Lower leg skin (tissue), 4 donors: ENCODE measurements around the gene IVL. TPM values are rescaled to one million over a fixed set of nuclear protein-coding genes. Genes with fewer than 3 reads are reported as not detected.

Source experiments
- DNase-seq, 2 donors: peaks; one replicate each; pipeline ENCODE4 v3.0.0-alpha.2; 2019; ENCODE audit warnings: low spot score in 2 of 2
- H3K4me3 ChIP-seq: fragments of 200-600 bp; sonication (generic); 2 replicates; pipeline ENCODE4 v1.5.1; 2017; ENCODE audit warnings: mild to moderate bottlenecking, low read depth; ENCODE audit not compliant: poor library complexity, severe bottlenecking
- POLR2A ChIP-seq, 2 donors: fragments of 450-650 bp; IDR thresholded peaks; one replicate each; pipeline ENCODE4 v1.6.1; 2016 to 2017; ENCODE audit warnings: antibody characterized with exemption in 2 of 2, mild to moderate bottlenecking in 1 of 2, moderate library complexity in 1 of 2
- WGBS, 2 donors: methylation state at CpG; one replicate each; pipeline ENCODE4 v1.1.5; 2018; 5-methylcytosine and 5-hydroxymethylcytosine counted together
- intact Hi-C: fragments of 100-400 bp; cut with DNase I; formaldehyde crosslinking; loops from one replicate; pipeline ENCODE4 v1.15.0; 2023; ENCODE audit warnings: low total_unique reads
- total RNA-seq, 4 donors: library from RNA; depleted of rRNA; stranded (reverse); fragments of >200 nt; gene quantifications; one replicate each; pipeline ENCODE4 v1.1.0, GENCODE V29; 2016
- TF ChIP-seq, protein P1 (sequence below), 3 donors: fragments of 450-650 bp; IDR thresholded peaks; one replicate each; pipeline ENCODE4 v1.5.1; 2016; ENCODE audit warnings: antibody characterized with exemption in 3 of 3, mild to moderate bottlenecking in 3 of 3, moderate library complexity in 2 of 3

The IVL gene
- total RNA-seq, 4 donors from 2014 or later, result 162 to 322 (median 207) TPM

DNA sequence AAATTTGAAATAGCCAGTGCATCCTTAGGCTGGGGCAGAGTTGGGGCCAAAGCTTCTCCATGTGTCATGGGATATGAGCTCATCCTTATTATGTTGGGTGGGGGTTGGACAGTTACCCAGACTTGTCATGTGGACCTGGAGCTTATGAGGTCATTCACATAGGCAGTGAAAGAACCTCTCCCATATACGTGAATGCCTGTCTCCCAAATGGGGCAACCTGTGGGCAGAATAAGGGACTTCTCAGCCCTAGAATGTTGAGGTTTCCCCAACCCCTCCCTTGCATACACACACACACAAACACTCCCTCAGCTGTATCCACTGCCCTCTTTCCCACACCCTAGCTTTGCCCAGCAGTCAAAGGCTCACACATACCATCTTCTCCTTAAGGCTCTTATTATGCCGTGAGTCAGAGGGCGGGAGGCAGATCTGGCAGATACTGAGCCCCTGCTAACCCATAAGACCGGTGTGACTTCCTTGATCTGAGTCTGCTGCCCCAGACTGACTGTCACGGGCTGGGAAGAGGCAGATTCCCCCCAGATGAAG, 2.3 kb upstream of the IVL start:
- intact Hi-C loops, result no loop called here
- 20 to 27% methylated on average over 5 of the region's 5 CpGs for WGBS, 2 donors
- peak; percentile 47 to 79 for DNase-seq
- no peak overlapping the region for H3K4me3 ChIP-seq
- no peak for TF ChIP-seq POLR2A (IDR thresholded peaks at IDR 0.05)
- TF ChIP-seq, protein P1, sequence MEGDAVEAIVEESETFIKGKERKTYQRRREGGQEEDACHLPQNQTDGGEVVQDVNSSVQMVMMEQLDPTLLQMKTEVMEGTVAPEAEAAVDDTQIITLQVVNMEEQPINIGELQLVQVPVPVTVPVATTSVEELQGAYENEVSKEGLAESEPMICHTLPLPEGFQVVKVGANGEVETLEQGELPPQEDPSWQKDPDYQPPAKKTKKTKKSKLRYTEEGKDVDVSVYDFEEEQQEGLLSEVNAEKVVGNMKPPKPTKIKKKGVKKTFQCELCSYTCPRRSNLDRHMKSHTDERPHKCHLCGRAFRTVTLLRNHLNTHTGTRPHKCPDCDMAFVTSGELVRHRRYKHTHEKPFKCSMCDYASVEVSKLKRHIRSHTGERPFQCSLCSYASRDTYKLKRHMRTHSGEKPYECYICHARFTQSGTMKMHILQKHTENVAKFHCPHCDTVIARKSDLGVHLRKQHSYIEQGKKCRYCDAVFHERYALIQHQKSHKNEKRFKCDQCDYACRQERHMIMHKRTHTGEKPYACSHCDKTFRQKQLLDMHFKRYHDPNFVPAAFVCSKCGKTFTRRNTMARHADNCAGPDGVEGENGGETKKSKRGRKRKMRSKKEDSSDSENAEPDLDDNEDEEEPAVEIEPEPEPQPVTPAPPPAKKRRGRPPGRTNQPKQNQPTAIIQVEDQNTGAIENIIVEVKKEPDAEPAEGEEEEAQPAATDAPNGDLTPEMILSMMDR (IDR thresholded peaks at IDR 0.05), result no peak

DNA sequence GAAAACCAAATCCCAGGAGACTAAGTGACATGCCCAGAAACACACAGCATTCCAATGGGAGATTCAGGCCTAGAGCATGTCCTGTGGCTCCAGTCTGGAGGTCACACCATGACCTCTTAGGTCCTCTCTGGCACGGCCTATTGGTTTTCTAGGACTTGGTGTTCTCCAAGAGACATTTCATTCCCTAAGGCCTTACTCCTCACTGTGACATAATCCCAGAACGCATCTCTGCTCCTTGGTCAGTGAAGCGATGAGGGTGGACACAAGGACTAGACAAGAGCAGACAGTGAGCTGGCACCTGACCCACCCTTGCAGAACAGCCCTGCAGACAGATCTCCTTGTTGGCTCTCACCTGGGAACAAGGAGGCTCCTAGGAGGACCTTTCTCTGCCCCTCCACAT, 860 bp downstream of the IVL start:
- TF ChIP-seq, protein P1 (IDR thresholded peaks at IDR 0.05), result no peak
- no peak for TF ChIP-seq POLR2A (IDR thresholded peaks at IDR 0.05)
- no peak overlapping the region for H3K4me3 ChIP-seq

DNA sequence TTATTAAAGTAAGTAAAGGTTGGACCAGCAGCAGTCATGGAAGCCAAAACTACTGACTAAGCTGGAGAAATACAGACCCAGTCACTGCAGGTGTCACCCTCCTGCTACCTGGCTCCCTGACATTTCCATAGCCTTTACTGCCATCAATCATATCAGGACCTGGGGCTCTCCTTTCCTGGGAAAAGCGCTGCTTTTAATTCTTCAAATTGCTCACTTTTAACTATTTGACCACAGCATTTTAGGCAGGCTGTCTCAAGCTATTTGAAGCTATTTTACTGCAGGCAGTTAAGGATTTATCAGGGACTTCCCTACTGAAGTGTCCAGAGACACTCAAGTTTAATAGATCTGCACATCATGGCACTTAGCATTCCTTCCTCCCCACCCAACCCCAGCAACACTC, 4.1 kb downstream of the IVL start:
- 61 to 80% methylated on average over 1 of the region's 1 CpG for whole genome bisulfite sequencing, 2 donors
- no peak overlapping the region for H3K4me3 ChIP-seq
- intact Hi-C loops, result no loop called here
- no peak for DNase-seq
- TF ChIP-seq POLR2A (IDR thresholded peaks at IDR 0.05), result no peak
- TF ChIP-seq, protein P1 (IDR thresholded peaks at IDR 0.05), result no peak

More for the DNA sequence above, 860 bp downstream of the IVL start:
- DNase-seq, result no peak
- intact Hi-C loops, result no loop called here
- 82 to 95% methylated on average over 3 of the region's 3 CpGs for WGBS, 2 donors

DNA sequence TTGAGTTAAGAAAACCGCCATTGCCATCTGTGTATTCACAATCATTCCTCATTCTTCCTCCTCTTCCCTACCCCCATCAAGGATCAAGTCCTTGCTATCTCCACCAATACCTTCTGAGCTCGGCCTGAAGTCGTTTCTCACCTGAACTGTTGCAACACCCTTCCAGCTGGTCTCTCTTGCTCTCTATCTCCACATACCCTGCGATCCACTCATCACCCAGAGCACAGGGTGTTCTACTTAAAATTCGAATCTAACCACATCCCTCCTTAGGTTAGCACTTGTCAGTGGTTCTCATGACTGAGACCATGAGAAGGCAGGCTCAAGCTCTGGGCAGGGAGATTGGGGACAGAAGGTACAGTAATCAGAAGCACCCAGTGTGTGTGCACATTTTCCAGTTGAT, 4.6 kb downstream of the IVL start:
- no peak for DNase-seq
- intact Hi-C loops, result no loop called here
- TF ChIP-seq, protein P1 (IDR thresholded peaks at IDR 0.05), result no peak
- no peak for TF ChIP-seq POLR2A (IDR thresholded peaks at IDR 0.05)
- 62 to 64% methylated on average over 5 of the region's 5 CpGs for WGBS, 2 donors
- no peak overlapping the region for H3K4me3 ChIP-seq

DNA sequence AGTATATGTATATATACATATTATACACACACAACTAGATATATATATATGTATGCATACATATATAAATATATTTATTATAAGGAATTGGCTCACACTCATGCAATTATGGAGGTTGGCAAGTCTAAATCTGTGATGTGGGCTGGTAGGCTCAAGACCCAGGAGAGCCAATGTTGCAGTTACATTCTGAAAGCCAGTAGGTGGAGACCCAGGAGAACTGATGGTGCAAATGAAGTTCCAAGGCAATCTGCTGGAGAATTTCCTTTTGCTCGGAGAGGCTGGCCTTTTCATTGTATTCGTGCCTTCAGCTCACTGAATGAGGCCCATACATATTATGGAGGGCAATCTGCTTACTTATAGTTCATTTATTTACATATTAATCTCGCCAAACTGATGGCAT, 9.4 kb downstream of the IVL start:
- WGBS, 2 donors, result 18 to 25% methylated on average over 3 of the region's 3 CpGs
- no peak for TF ChIP-seq POLR2A (IDR thresholded peaks at IDR 0.05)
- TF ChIP-seq, protein P1 (IDR thresholded peaks at IDR 0.05), result no peak
- no peak for DNase-seq
- no peak overlapping the region for H3K4me3 ChIP-seq
- intact Hi-C loops, result no loop called here

DNA sequence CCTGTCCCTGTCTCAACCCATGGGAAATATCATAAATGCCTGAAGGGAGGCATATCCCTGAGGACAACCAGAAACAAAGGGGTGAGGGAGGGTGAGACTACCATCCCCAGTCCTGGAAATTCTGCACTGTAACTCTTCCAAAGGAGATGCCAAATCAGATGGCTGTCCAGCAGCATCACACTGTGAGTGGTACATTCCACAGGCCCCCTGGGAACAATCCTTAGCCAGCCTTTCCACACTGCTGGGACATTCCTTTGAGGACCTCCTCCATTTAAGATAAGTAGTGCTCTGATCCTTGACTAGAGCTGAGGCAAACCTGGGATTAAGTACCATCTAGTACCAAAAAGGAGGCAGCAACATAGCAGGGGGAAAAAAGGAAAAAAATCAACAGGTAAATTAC, 10.7 kb downstream of the IVL start:
- no peak overlapping the region for H3K4me3 ChIP-seq
- intact Hi-C loops, result no loop called here
- TF ChIP-seq POLR2A (IDR thresholded peaks at IDR 0.05), result no peak
- TF ChIP-seq, protein P1 (IDR thresholded peaks at IDR 0.05), result no peak
- DNase-seq, result no peak
